Measurements from ENCODE around the gene CNIH1. TPM values are rescaled to one million over a fixed set of nuclear protein-coding genes. Genes with fewer than 3 reads are reported as not detected.
"Not testable (repeated sequence)": the region's sequence is repeated elsewhere in the genome, so short reads cannot be mapped to it uniquely, and the experiment has no call there.

The CNIH1 gene
- total and polyA plus RNA-seq, 4 donors: 44.1 to 145 (median 85.7) TPM

- no peak for ATAC-seq (ENCODE audit: insufficient read depth, low FRiP score)
- 46 to 65% methylated on average over 3 of the region's 3 CpGs for WGBS, 2 donors
These were observed 16.4 kb upstream of the CNIH1 start for GRCh38 chr14:54457609-54457996.

GRCh38 chr14:54456820-54457608 lies 15.8 kb upstream of the CNIH1 start:
- not testable (repeated sequence) for H3K9ac ChIP-seq (ENCODE audit: insufficient read depth in 1 of 2, low read length in 2 of 2); H3K27me3 ChIP-seq (ENCODE audit: control insufficient read depth in 3 of 3, insufficient read depth in 3 of 3, low read length in 2 of 3); H3K36me3 ChIP-seq (ENCODE audit: control insufficient read depth in 4 of 4, insufficient read depth in 4 of 4, low read length in 4 of 4); H3K4me3 ChIP-seq; H3K27ac ChIP-seq (ENCODE audit: low read depth in 1 of 2, low read length in 1 of 2); DNase-seq; H3K4me1 ChIP-seq (ENCODE audit: control insufficient read depth in 5 of 5, insufficient read depth in 5 of 5, low read length in 5 of 5); ATAC-seq (ENCODE audit: insufficient read depth, low FRiP score); H3K9me3 ChIP-seq (ENCODE audit: control insufficient read depth in 4 of 4, insufficient read depth in 3 of 4, low read length in 3 of 4)
- 75 to 90% methylated on average over 1 of the region's 1 CpG for WGBS, 2 donors

More at GRCh38 chr14:54457609-54457996, 16.4 kb upstream of the CNIH1 start:
- Histone ChIP-seq H3K9me3 (ENCODE audit: control insufficient read depth in 4 of 4, insufficient read depth in 3 of 4, low read length in 3 of 4) (peaks cover 0 to 2% (median 0%) of the 10 kb centered on the region in 4 donors), H3K27ac (ENCODE audit: low read depth in 1 of 2, low read length in 1 of 2) (no peak overlapping the region), H3K4me1 (ENCODE audit: control insufficient read depth in 5 of 5, insufficient read depth in 5 of 5, low read length in 5 of 5) (no peaks in the 10 kb centered on the region), H3K9ac (ENCODE audit: insufficient read depth in 1 of 2, low read length in 2 of 2) (no peak overlapping the region), H3K27me3 (ENCODE audit: control insufficient read depth in 3 of 3, insufficient read depth in 3 of 3, low read length in 2 of 3) (no peaks in the 10 kb centered on the region), H3K36me3 (ENCODE audit: control insufficient read depth in 4 of 4, insufficient read depth in 4 of 4, low read length in 4 of 4) (no peaks in the 10 kb centered on the region), H3K4me3 (no peak overlapping the region)
- no peak for TF ChIP-seq CTCF (IDR thresholded peaks at IDR 0.05; ENCODE audit: control extremely low read depth, extremely low read depth)
- no peak for DNase-seq

- Histone ChIP-seq H3K4me3 (no peak overlapping the region), H3K27me3 (ENCODE audit: control insufficient read depth in 3 of 3, insufficient read depth in 3 of 3, low read length in 2 of 3) (no peaks in the 10 kb centered on the region), H3K9me3 (ENCODE audit: control insufficient read depth in 4 of 4, insufficient read depth in 3 of 4, low read length in 3 of 4) (peaks cover 0 to 2% (median 0%) of the 10 kb centered on the region in 4 donors), H3K36me3 (ENCODE audit: control insufficient read depth in 4 of 4, insufficient read depth in 4 of 4, low read length in 4 of 4) (no peaks in the 10 kb centered on the region), H3K9ac (ENCODE audit: insufficient read depth in 1 of 2, low read length in 2 of 2) (no peak overlapping the region), H3K27ac (ENCODE audit: low read depth in 1 of 2, low read length in 1 of 2) (no peak overlapping the region), H3K4me1 (ENCODE audit: control insufficient read depth in 5 of 5, insufficient read depth in 5 of 5, low read length in 5 of 5) (no peaks in the 10 kb centered on the region)
- DNase-seq (no peak), ATAC-seq (ENCODE audit: insufficient read depth, low FRiP score) (no peak)
- TF ChIP-seq CTCF (IDR thresholded peaks at IDR 0.05; ENCODE audit: control extremely low read depth, extremely low read depth): no peak
- WGBS, 2 donors: 83 to 86% methylated on average over 1 of the region's 1 CpG
These were observed 14.2 kb upstream of the CNIH1 start for GRCh38 chr14:54455363-54455762.

GRCh38 chr14:54453990-54454389 lies 12.8 kb upstream of the CNIH1 start:
- WGBS, 2 donors: 93 to 94% methylated on average over 5 of the region's 5 CpGs
- H3K4me3 ChIP-seq; H3K4me1 ChIP-seq (ENCODE audit: control insufficient read depth in 5 of 5, insufficient read depth in 5 of 5, low read length in 5 of 5); H3K9ac ChIP-seq (ENCODE audit: insufficient read depth in 1 of 2, low read length in 2 of 2); H3K36me3 ChIP-seq (ENCODE audit: control insufficient read depth in 4 of 4, insufficient read depth in 4 of 4, low read length in 4 of 4); H3K9me3 ChIP-seq (ENCODE audit: control insufficient read depth in 4 of 4, insufficient read depth in 3 of 4, low read length in 3 of 4); H3K27ac ChIP-seq (ENCODE audit: low read depth in 1 of 2, low read length in 1 of 2); H3K27me3 ChIP-seq (ENCODE audit: control insufficient read depth in 3 of 3, insufficient read depth in 3 of 3, low read length in 2 of 3); DNase-seq; ATAC-seq (ENCODE audit: insufficient read depth, low FRiP score): not testable (repeated sequence)
